Gastroesophageal sphincter (tissue), 3 donors: Measurements from ENCODE around the gene NOL4L.

Experiments used
- EP300 ChIP-seq: sonication (generic); formaldehyde crosslinking; IDR thresholded peaks from one replicate; pipeline ENCODE4 v1.6.1; 2017; ENCODE audit warnings: antibody characterized with exemption, mild to moderate bottlenecking
- POLR2A ChIP-seq, 2 donors: fragments of 450-650 bp; IDR thresholded peaks; one replicate each; pipeline ENCODE4 v1.6.1; 2017; ENCODE audit warnings: antibody characterized with exemption in 2 of 2, mild to moderate bottlenecking in 2 of 2, moderate library complexity in 1 of 2
- POLR2AphosphoS5 ChIP-seq: sonication (generic); formaldehyde crosslinking; IDR thresholded peaks from one replicate; pipeline ENCODE4 v1.6.1; 2017; ENCODE audit warnings: antibody characterized with exemption
- TF ChIP-seq, protein P1 (sequence below), 4 experiments: fragments of 200-600 bp in 2 of 4; fragments of 450-650 bp in 2 of 4; sonication (generic) in 1 of 4; IDR thresholded peaks; one replicate each; pipeline ENCODE4 v1.5.1; 2017 to 2019; ENCODE audit warnings: antibody characterized with exemption in 4 of 4, mild to moderate bottlenecking in 2 of 4, moderate library complexity in 2 of 4

DNA sequence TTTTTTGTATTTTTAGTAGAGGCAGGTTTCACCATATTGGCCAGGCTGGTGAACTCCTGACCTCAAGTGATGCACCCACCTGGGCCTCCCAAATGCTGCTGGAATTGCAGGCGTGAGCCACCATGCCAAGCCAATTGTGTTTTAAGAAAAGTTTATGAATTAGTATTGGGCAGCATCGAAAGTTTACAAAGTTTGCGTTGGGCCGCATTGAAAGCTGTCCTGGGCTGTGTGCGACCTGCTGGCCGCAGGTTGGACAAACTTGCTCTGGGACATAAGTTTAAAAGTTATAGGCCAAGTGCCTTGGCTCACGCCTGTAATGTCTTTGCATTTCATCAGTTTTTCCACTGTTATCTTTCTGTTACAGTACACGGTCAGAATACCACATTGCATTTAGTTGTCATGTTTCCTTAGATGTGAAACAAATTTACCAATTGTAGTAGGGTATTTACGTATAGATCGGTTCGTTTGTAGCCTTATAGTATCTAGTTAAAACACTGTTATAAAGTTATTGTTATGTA, 187.5 kb downstream of the NOL4L start:
- TF ChIP-seq, protein P1, sequence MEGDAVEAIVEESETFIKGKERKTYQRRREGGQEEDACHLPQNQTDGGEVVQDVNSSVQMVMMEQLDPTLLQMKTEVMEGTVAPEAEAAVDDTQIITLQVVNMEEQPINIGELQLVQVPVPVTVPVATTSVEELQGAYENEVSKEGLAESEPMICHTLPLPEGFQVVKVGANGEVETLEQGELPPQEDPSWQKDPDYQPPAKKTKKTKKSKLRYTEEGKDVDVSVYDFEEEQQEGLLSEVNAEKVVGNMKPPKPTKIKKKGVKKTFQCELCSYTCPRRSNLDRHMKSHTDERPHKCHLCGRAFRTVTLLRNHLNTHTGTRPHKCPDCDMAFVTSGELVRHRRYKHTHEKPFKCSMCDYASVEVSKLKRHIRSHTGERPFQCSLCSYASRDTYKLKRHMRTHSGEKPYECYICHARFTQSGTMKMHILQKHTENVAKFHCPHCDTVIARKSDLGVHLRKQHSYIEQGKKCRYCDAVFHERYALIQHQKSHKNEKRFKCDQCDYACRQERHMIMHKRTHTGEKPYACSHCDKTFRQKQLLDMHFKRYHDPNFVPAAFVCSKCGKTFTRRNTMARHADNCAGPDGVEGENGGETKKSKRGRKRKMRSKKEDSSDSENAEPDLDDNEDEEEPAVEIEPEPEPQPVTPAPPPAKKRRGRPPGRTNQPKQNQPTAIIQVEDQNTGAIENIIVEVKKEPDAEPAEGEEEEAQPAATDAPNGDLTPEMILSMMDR (IDR thresholded peaks at IDR 0.05) = no peak
- TF ChIP-seq POLR2A (IDR thresholded peaks at IDR 0.05) (no peak), EP300 (no peak), POLR2AphosphoS5 (no peak)
